H1 (cell line): ENCODE measurements around the gene ADGRB2. TPM values are rescaled to one million over a fixed set of nuclear protein-coding genes. Genes with fewer than 3 reads are reported as not detected.

Experiments used
- ASH2L ChIP-seq: fragments of 200-600, 300-600 bp; sonication (generic); IDR thresholded peaks from one replicate; pipeline ENCODE4 v1.7.1; 2017; ENCODE audit warnings: low read length
- ATF2 ChIP-seq: IDR thresholded peaks from 2 replicates; pipeline ENCODE4 v1.6.1; 2012; ENCODE audit warnings: low read length, inconsistent platforms
- ATF3 ChIP-seq: IDR thresholded peaks from 2 replicates; pipeline ENCODE4 v1.6.1; 2011; ENCODE audit warnings: low read depth, mild to moderate bottlenecking, low read length; ENCODE audit not compliant: insufficient read depth
- BACH1 ChIP-seq: IDR thresholded peaks from 2 replicates; pipeline ENCODE4 v1.6.1; 2012; ENCODE audit warnings: low read length, improper control_type of control experiment
- BRCA1 ChIP-seq: IDR thresholded peaks from 2 replicates; pipeline ENCODE4 v1.6.1; 2012; ENCODE audit warnings: low read depth, low read length, improper control_type of control experiment
- CBX8 ChIP-seq: fragments of 300-800, 300-1000 bp; sonication (generic); IDR thresholded peaks from 2 replicates; pipeline ENCODE4 v1.7.1; 2016; ENCODE audit warnings: low read depth, low read length, borderline replicate concordance
- CTCF ChIP-seq, 3 experiments: IDR thresholded peaks; 1 replicate in 2 of 3; 2 replicates in 1 of 3; pipeline versions ENCODE4 v1.5.1 to v1.6.1; 2011; ENCODE audit warnings: low read length in 3 of 3, mild to moderate bottlenecking in 3 of 3, inconsistent platforms in 2 of 3, low read depth in 1 of 3, moderate library complexity in 1 of 3; ENCODE audit not compliant: insufficient read depth in 1 of 3; ENCODE audit errors: control extremely low read depth in 1 of 3
- EGR1 ChIP-seq: IDR thresholded peaks from 2 replicates; pipeline ENCODE4 v1.6.1; 2011; ENCODE audit warnings: low read depth, low read length, borderline replicate concordance
- EP300 ChIP-seq, 2 experiments: IDR thresholded peaks; 1 replicate in 1 of 2; 2 replicates in 1 of 2; pipeline ENCODE4 v1.6.1; 2011 to 2012; ENCODE audit warnings: low read depth in 2 of 2, low read length in 2 of 2, mild to moderate bottlenecking in 2 of 2, borderline replicate concordance in 1 of 2, inconsistent platforms in 1 of 2, moderate library complexity in 1 of 2
- HDAC6 ChIP-seq: IDR thresholded peaks from one replicate; pipeline ENCODE4 v1.7.1; 2012; ENCODE audit warnings: low read depth, mild to moderate bottlenecking, inconsistent platforms, low read length, moderate library complexity
- KDM1A ChIP-seq: fragments of 200-600, 300-600 bp; sonication (generic); IDR thresholded peaks from 2 replicates; pipeline ENCODE4 v1.7.1; 2016; ENCODE audit warnings: mild to moderate bottlenecking, low read length, borderline replicate concordance
- KDM4A ChIP-seq: IDR thresholded peaks from one replicate; pipeline ENCODE4 v1.7.1; 2012; ENCODE audit warnings: low read depth, mild to moderate bottlenecking, moderate library complexity, low read length, inconsistent platforms; ENCODE audit not compliant: severe bottlenecking
- POU5F1 ChIP-seq: IDR thresholded peaks from 2 replicates; pipeline ENCODE4 v1.6.1; 2011; ENCODE audit warnings: low read depth, mild to moderate bottlenecking, low read length, moderate library complexity
- RBBP5 ChIP-seq: IDR thresholded peaks from 2 replicates; pipeline ENCODE4 v1.7.1; 2012; ENCODE audit warnings: low read depth, mild to moderate bottlenecking, inconsistent platforms, low read length, moderate library complexity, borderline replicate concordance
- SIX5 ChIP-seq: IDR thresholded peaks from 2 replicates; pipeline ENCODE4 v1.6.1; 2011; ENCODE audit warnings: mild to moderate bottlenecking, low read depth, low read length
- SP4 ChIP-seq: IDR thresholded peaks from 2 replicates; pipeline ENCODE4 v1.6.1; 2012; ENCODE audit warnings: low read length, inconsistent platforms
- SUZ12 ChIP-seq: fragments of 200-600 bp; sonication (generic); IDR thresholded peaks from 2 replicates; pipeline ENCODE4 v1.6.1; 2012; ENCODE audit warnings: mild to moderate bottlenecking, inconsistent platforms, low read length, moderate library complexity, mixed read lengths
- TBP ChIP-seq: IDR thresholded peaks from 2 replicates; pipeline ENCODE4 v1.6.1; 2011; ENCODE audit warnings: low read depth, low read length, improper control_type of control experiment
- TCF12 ChIP-seq: IDR thresholded peaks from 2 replicates; pipeline ENCODE4 v1.6.1; 2011; ENCODE audit warnings: low read depth, mild to moderate bottlenecking, low read length
- polyA plus RNA-seq, 7 experiments: library from polyadenylated mRNA; depleted of rRNA in 3 of 7; stranded (reverse) in 5 of 7; unstranded in 2 of 7; fragments of >200 nt in 5 of 7; fragments of 200-250 nt in 2 of 7; gene quantifications; 1 replicate in 5 of 7; 2 replicates in 1 of 7; 4 replicates in 1 of 7; pipeline versions ENCODE4 v1.2.1 to v1.2.3, GENCODE V29; 2011 to 2013; ENCODE audit warnings: missing spikeins in 2 of 7, mixed read lengths in 2 of 7
- total RNA-seq: library from RNA; stranded (reverse); fragmentation: NEBNext Ultra II Directional; extraction: Animal tissue kit (Norgen Biotek cat#: 25700); gene quantifications from 2 replicates; pipeline ENCODE4 v1.2.1, GENCODE V29; 2021

Gene ADGRB2
- total and polyA plus RNA-seq, 2 of the 8 experiments (the other 6 are each of a cell fraction or from before 2014, with no cell fraction given) = 15.6 to 26.2 TPM

- TF ChIP-seq CTCF (IDR thresholded peaks at IDR 0.05; ENCODE audit: control extremely low read depth in 1 of 3, insufficient read depth in 1 of 3, low read depth in 1 of 3, low read length in 3 of 3) = no peak
- TF ChIP-seq ATF2 = no peak
- no peak for TF ChIP-seq HDAC6
- no peak for TF ChIP-seq BRCA1
- peak; percentile 21 for TF ChIP-seq ASH2L
- TF ChIP-seq TBP = no peak
- peak; percentile 21 for TF ChIP-seq KDM4A
- TF ChIP-seq BACH1 = no peak
- no peak for TF ChIP-seq ATF3
- no peak for TF ChIP-seq CBX8
- TF ChIP-seq EGR1 = no peak
- TF ChIP-seq RBBP5 = no peak
- no peak for TF ChIP-seq SP4
- TF ChIP-seq EP300 (IDR thresholded peaks at IDR 0.05; ENCODE audit: borderline replicate concordance in 1 of 2, low read depth in 2 of 2, low read length in 2 of 2) = no peak
- no peak for TF ChIP-seq KDM1A
- TF ChIP-seq SIX5 = no peak
- TF ChIP-seq TCF12 = no peak
- TF ChIP-seq SUZ12 = peak; percentile 89
- no peak for TF ChIP-seq POU5F1
These were observed 7.9 kb upstream of the ADGRB2 start (continued) for GRCh38 chr1:31771891-31772668.
